Stomach (tissue), 4 donors: ENCODE data around the gene GRIN3A.

Source experiments
- EP300 ChIP-seq: sonication (generic); formaldehyde crosslinking; IDR thresholded peaks from one replicate; pipeline ENCODE4 v1.6.1; 2017; ENCODE audit warnings: antibody characterized with exemption
- POLR2A ChIP-seq, 4 donors: fragments of 450-650 bp; IDR thresholded peaks; one replicate each; pipeline ENCODE4 v1.6.1; 2016; ENCODE audit warnings: antibody characterized with exemption in 4 of 4, control low read depth in 2 of 4, mild to moderate bottlenecking in 1 of 4, moderate library complexity in 1 of 4
- POLR2AphosphoS5 ChIP-seq, 3 donors: sonication (generic); formaldehyde crosslinking; IDR thresholded peaks; one replicate each; pipeline ENCODE4 v1.6.1; 2016; ENCODE audit warnings: antibody characterized with exemption in 3 of 3
- TF ChIP-seq, protein P1 (sequence below), 7 experiments: fragments of 450-650 bp in 4 of 7; fragments of 200-600 bp in 3 of 7; sonication (generic) in 3 of 7; IDR thresholded peaks; one replicate each; pipeline ENCODE4 v1.5.1; 2016 to 2019; ENCODE audit warnings: antibody characterized with exemption in 7 of 7, control low read depth in 2 of 7, mild to moderate bottlenecking in 1 of 7

DNA sequence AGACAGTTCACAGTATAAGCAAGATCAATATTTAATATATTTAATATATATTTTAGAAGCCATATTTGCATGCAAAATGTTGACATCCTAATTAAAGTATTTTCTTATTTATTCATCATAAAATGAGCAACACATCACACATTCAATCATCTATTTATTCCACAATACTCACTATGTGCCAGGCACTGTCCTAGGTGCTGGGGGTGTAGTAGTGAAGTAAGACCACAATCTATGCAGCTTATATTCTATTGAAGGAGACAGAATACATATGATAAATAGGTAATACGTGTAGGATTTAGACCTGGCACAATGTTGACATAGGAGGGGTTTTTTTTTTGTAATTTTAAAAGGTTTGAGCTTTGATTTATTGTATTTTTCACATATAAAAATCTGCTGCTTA lies 63.1 kb downstream of the GRIN3A start:
- TF ChIP-seq, protein P1, sequence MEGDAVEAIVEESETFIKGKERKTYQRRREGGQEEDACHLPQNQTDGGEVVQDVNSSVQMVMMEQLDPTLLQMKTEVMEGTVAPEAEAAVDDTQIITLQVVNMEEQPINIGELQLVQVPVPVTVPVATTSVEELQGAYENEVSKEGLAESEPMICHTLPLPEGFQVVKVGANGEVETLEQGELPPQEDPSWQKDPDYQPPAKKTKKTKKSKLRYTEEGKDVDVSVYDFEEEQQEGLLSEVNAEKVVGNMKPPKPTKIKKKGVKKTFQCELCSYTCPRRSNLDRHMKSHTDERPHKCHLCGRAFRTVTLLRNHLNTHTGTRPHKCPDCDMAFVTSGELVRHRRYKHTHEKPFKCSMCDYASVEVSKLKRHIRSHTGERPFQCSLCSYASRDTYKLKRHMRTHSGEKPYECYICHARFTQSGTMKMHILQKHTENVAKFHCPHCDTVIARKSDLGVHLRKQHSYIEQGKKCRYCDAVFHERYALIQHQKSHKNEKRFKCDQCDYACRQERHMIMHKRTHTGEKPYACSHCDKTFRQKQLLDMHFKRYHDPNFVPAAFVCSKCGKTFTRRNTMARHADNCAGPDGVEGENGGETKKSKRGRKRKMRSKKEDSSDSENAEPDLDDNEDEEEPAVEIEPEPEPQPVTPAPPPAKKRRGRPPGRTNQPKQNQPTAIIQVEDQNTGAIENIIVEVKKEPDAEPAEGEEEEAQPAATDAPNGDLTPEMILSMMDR (IDR thresholded peaks at IDR 0.05), result no peak
- TF ChIP-seq POLR2A (IDR thresholded peaks at IDR 0.05) (no peak), POLR2AphosphoS5 (IDR thresholded peaks at IDR 0.05) (no peak), EP300 (no peak)
